HepG2 (cell line): ENCODE measurements around the gene CDT1. TPM values are rescaled to one million over a fixed set of nuclear protein-coding genes. Genes with fewer than 3 reads are reported as not detected.

ENCODE experiments used
- ATAC-seq: fragments of 200-7000 bp; cut with Tn5 transposase; 3 replicates; pipeline ENCODE4 v1.9.1; 2020; ENCODE audit warnings: mild to moderate bottlenecking, moderate library complexity
- BruUV-seq: library from RNA; stranded (reverse); fragments of 400-500 nt; replicated peaks from 2 replicates; lab custom pipeline; 2021; lab: Mats Ljungman, UMichigan
- CTCF ChIA-PET: fragments of 300-600 bp; formaldehyde crosslinking; extraction: SDS; loops from one replicate; lab custom pipeline; 2021; ENCODE audit warnings: low total read pairs, inconsistent platforms, low intra/inter-chr PET ratio; lab: Yijun Ruan, JAX
- POLR2A ChIA-PET: fragments of 350-600 bp; sonication (Branson Sonifier 250); formaldehyde crosslinking; loops from one replicate; lab custom pipeline; 2020; ENCODE audit warnings: antibody characterized with exemption, inconsistent platforms; lab: Yijun Ruan, JAX
- DNase-seq: peaks from one replicate; pipeline ENCODE4 v3.0.0-alpha.2; 2015; ENCODE audit warnings: low spot score
- FAIRE-seq: peaks from 3 replicates; lab custom pipeline; 2011; peaks lifted over from hg19 to GRCh38; lab: Jason Lieb, UNC
- H2AFZ ChIP-seq: one replicate; pipeline ENCODE4 v1.6.1; 2011; ENCODE audit warnings: low read length, inconsistent platforms
- H3K27ac ChIP-seq: fragments of 300-600 bp; 3 replicates; pipeline ENCODE4 v1.8.0; 2011; ENCODE audit warnings: mixed run types, mild to moderate bottlenecking, mixed read lengths, low read length, inconsistent platforms; ENCODE audit not compliant: insufficient read depth; ENCODE audit errors: extremely low read length
- H3K27me3 ChIP-seq, 2 experiments: fragments of 200-600 bp in 1 of 2; 2 replicates in 1 of 2; 3 replicates in 1 of 2; pipeline versions ENCODE4 v1.6.0 to v1.8.0; 2011; ENCODE audit warnings: low read length in 2 of 2, mild to moderate bottlenecking in 2 of 2, moderate library complexity in 2 of 2, inconsistent platforms in 1 of 2; ENCODE audit not compliant: insufficient read depth in 2 of 2, control insufficient read depth in 1 of 2
- H3K36me3 ChIP-seq, 2 experiments: fragments of 200-600 bp in 1 of 2; replicated peaks in 1 of 2; 2 replicates in 1 of 2; 3 replicates in 1 of 2; pipeline versions ENCODE4 v1.5.1 to v1.8.0; 2011; ENCODE audit warnings: low read length in 2 of 2, inconsistent platforms in 1 of 2; ENCODE audit not compliant: insufficient read depth in 2 of 2, control insufficient read depth in 1 of 2
- H3K4me1 ChIP-seq: 2 replicates; pipeline ENCODE4 v1.5.1; 2012; ENCODE audit warnings: low read length, inconsistent platforms; ENCODE audit not compliant: insufficient read depth
- H3K4me2 ChIP-seq: 2 replicates; pipeline ENCODE4 v1.6.0; 2011; ENCODE audit warnings: low read depth, low read length, inconsistent platforms
- H3K4me3 ChIP-seq, 3 experiments: fragments of 200-600 bp in 1 of 3; sonication (generic), shearing (Covaris generic) in 1 of 3; replicated peaks in 1 of 3; 2 replicates each; pipeline ENCODE4 v1.5.1; 2011 to 2016; ENCODE audit warnings: low read length in 3 of 3, inconsistent platforms in 2 of 3, low read depth in 2 of 3, mild to moderate bottlenecking in 2 of 3, control low read depth in 1 of 3, mixed read lengths in 1 of 3; ENCODE audit not compliant: insufficient read depth in 1 of 3
- H3K79me2 ChIP-seq: one replicate; pipeline ENCODE4 v1.6.1; 2011; ENCODE audit warnings: low read length, inconsistent platforms; ENCODE audit not compliant: insufficient read depth
- H3K9ac ChIP-seq: 2 replicates; pipeline ENCODE4 v1.6.0; 2011; ENCODE audit warnings: mild to moderate bottlenecking, low read depth, low read length, inconsistent platforms; ENCODE audit not compliant: insufficient read depth
- H3K9me3 ChIP-seq: 2 replicates; pipeline ENCODE4 v1.5.1; 2012; ENCODE audit warnings: mild to moderate bottlenecking, low read length
- H4K20me1 ChIP-seq: 2 replicates; pipeline ENCODE4 v1.6.0; 2011; ENCODE audit warnings: inconsistent platforms, mild to moderate bottlenecking, low read length, moderate library complexity; ENCODE audit not compliant: insufficient read depth
- CTCF ChIP-seq: sonication (generic); formaldehyde crosslinking; IDR thresholded peaks from 2 replicates; pipeline ENCODE4 v1.5.0; 2020; ENCODE audit warnings: mild to moderate bottlenecking, missing genetic modification reagents, moderate library complexity
- WGBS: methylation state at CpG from one replicate; pipeline ENCODE4 v1.1.6; 2017; ENCODE audit warnings: low lambda C conversion rate; 5-methylcytosine and 5-hydroxymethylcytosine counted together
- in situ Hi-C: cut with HindIII; loops from 2 replicates; pipeline ENCODE4 v1.10.0; 2017; ENCODE audit warnings: low pct_unique_long_range_greater_than_20kb; ENCODE audit not compliant: extremely low pct_ligation_motif_present
- intact Hi-C: fragments of 100-400 bp; cut with micrococcal nuclease; formaldehyde crosslinking; loops from one replicate; pipeline ENCODE4 v1.10.0; 2022; ENCODE audit not compliant: unreplicated experiment
- polyA plus RNA-seq, 8 experiments: library from polyadenylated mRNA; depleted of rRNA in 3 of 8; stranded (reverse) in 7 of 8; unstranded in 1 of 8; fragments of >200 nt; fragmentation: Illumina TruSeq in 4 of 8; extraction: Trizol in 4 of 8; gene quantifications; 2 replicates each; pipeline versions ENCODE4 v1.2.1 to v1.2.3, GENCODE V29; 2011 to 2016; ENCODE audit warnings: low read depth in 4 of 8, missing spikeins in 1 of 8, mixed read lengths in 1 of 8; ENCODE audit not compliant: insufficient read depth in 1 of 8
- total RNA-seq, 5 experiments: library from RNA; depleted of rRNA; stranded (reverse); fragments of >200 nt; fragmentation: Illumina TruSeq; extraction: Trizol; gene quantifications; 2 replicates each; pipeline ENCODE4 v1.2.3, GENCODE V29; 2016; ENCODE audit warnings: low read depth in 1 of 5
- TF ChIP-seq, protein P1 (sequence below): IDR thresholded peaks from 2 replicates; pipeline ENCODE4 v1.6.1; 2012; ENCODE audit warnings: low read depth, low read length, improper control_type of control experiment
- TF ChIP-seq, protein P2 (sequence below), 2 experiments: fragments of 450-650 bp in 1 of 2; sonication (generic) in 1 of 2; formaldehyde crosslinking in 1 of 2; IDR thresholded peaks; 2 replicates each; pipeline versions ENCODE4 v1.6.1 to v1.8.0; 2016 to 2022; ENCODE audit warnings: antibody characterized with exemption in 1 of 2, mild to moderate bottlenecking in 1 of 2, missing genetic modification reagents in 1 of 2
- TF ChIP-seq, protein P3 (sequence below): sonication (generic); formaldehyde crosslinking; IDR thresholded peaks from 2 replicates; pipeline ENCODE4 v1.5.1; 2020; ENCODE audit warnings: mild to moderate bottlenecking, missing genetic modification reagents, moderate library complexity

The CDT1 gene
- total and polyA plus RNA-seq, 2 of the 13 experiments (the other 11 are each of a cell fraction or from before 2014, with no cell fraction given), result 23.1 to 23.8 TPM

DNA sequence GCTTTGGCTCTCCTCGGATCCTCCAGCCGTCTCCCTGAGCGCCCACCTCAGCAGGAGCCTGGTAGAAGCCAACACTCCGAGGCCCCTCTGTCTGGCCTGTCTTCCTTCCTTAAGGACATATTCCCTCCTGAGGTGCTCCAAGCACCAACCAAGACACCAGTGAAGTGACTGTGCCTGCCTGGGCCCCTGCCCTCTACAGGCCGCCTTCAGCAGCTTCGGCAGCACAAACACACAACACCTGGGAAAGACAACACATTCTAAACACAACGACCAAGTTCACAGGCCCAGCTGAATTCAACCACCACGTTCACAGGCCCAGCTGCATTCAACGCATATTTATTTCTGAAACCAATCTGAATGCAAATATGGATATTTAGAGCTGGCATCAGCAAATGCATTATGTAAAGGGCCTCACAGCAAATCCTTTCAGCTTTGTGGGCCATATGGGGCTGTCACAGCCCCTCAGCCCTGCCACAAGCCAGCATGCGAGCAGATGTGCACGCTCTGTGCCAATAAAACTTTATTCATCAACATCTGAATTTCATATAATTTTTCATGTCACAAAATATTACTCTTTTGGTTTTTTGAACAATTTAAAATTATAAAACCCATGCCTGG lies 40.9 kb downstream of the CDT1 start:
- no peak overlapping the region for H3K27ac ChIP-seq
- no peaks in the 10 kb centered on the region for H3K27me3 ChIP-seq
- no peaks in the 10 kb centered on the region for H3K9me3 ChIP-seq
- H3K36me3 ChIP-seq, result no peaks in the 10 kb centered on the region; a peak in 2 of 5 replicates
- no peaks in the 10 kb centered on the region for H3K4me1 ChIP-seq
- WGBS, result 61% methylated on average over 11 of the region's 11 CpGs
- no peak overlapping the region for H3K4me2 ChIP-seq
- BruUV-seq, result no TSS peak
- H4K20me1 ChIP-seq, result no peaks in the 10 kb centered on the region
- H3K79me2 ChIP-seq, result no peaks in the 10 kb centered on the region
- TF ChIP-seq, protein P1, sequence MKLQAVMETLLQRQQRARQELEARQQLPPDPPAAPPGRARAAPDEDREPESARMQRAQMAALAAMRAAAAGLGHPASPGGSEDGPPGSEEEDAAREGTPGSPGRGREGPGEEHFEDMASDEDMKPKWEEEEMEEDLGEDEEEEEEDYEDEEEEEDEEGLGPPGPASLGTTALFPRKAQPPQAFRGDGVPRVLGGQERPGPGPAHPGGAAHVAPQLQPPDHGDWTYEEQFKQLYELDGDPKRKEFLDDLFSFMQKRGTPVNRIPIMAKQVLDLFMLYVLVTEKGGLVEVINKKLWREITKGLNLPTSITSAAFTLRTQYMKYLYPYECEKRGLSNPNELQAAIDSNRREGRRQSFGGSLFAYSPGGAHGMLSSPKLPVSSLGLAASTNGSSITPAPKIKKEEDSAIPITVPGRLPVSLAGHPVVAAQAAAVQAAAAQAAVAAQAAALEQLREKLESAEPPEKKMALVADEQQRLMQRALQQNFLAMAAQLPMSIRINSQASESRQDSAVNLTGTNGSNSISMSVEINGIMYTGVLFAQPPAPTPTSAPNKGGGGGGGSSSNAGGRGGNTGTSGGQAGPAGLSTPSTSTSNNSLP, result no peak
- TF ChIP-seq CTCF (CRISPR knock-in tag), result peak; percentile 28
- TF ChIP-seq, protein P2, sequence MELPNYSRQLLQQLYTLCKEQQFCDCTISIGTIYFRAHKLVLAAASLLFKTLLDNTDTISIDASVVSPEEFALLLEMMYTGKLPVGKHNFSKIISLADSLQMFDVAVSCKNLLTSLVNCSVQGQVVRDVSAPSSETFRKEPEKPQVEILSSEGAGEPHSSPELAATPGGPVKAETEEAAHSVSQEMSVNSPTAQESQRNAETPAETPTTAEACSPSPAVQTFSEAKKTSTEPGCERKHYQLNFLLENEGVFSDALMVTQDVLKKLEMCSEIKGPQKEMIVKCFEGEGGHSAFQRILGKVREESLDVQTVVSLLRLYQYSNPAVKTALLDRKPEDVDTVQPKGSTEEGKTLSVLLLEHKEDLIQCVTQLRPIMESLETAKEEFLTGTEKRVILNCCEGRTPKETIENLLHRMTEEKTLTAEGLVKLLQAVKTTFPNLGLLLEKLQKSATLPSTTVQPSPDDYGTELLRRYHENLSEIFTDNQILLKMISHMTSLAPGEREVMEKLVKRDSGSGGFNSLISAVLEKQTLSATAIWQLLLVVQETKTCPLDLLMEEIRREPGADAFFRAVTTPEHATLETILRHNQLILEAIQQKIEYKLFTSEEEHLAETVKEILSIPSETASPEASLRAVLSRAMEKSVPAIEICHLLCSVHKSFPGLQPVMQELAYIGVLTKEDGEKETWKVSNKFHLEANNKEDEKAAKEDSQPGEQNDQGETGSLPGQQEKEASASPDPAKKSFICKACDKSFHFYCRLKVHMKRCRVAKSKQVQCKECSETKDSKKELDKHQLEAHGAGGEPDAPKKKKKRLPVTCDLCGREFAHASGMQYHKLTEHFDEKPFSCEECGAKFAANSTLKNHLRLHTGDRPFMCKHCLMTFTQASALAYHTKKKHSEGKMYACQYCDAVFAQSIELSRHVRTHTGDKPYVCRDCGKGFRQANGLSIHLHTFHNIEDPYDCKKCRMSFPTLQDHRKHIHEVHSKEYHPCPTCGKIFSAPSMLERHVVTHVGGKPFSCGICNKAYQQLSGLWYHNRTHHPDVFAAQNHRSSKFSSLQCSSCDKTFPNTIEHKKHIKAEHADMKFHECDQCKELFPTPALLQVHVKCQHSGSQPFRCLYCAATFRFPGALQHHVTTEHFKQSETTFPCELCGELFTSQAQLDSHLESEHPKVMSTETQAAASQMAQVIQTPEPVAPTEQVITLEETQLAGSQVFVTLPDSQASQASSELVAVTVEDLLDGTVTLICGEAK (IDR thresholded peaks at IDR 0.05), result no peak
- TF ChIP-seq, protein P2 (CRISPR knock-in tag; IDR thresholded peaks at IDR 0.05), result peak; percentile 87
- TF ChIP-seq, protein P3, sequence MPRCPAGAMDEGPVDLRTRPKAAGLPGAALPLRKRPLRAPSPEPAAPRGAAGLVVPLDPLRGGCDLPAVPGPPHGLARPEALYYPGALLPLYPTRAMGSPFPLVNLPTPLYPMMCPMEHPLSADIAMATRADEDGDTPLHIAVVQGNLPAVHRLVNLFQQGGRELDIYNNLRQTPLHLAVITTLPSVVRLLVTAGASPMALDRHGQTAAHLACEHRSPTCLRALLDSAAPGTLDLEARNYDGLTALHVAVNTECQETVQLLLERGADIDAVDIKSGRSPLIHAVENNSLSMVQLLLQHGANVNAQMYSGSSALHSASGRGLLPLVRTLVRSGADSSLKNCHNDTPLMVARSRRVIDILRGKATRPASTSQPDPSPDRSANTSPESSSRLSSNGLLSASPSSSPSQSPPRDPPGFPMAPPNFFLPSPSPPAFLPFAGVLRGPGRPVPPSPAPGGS, result no peak
- ATAC-seq, result peak; percentile 29; the same call in 2 of the 3 replicates
- ChIA-PET CTCF (no interaction called here), POLR2A (no interaction called here)
- H2AFZ ChIP-seq, result no peak overlapping the region
- intact Hi-C loops (no loop called here), in situ Hi-C loops (no loop called here)
- H3K4me3 ChIP-seq, result no peak overlapping the region
- DNase-seq, result no peak
- no peak for FAIRE-seq
- H3K9ac ChIP-seq, result no peak overlapping the region
